GM12874 (cell line): ENCODE results near the gene ADGRD2.

Experiments
- TF ChIP-seq, protein P1 (sequence below): IDR thresholded peaks from 2 replicates; pipeline ENCODE4 v1.5.1; 2011; ENCODE audit warnings: low read depth, mild to moderate bottlenecking, control low read depth, low read length, moderate library complexity; ENCODE audit not compliant: insufficient read depth

The ADGRD2 gene

DNA sequence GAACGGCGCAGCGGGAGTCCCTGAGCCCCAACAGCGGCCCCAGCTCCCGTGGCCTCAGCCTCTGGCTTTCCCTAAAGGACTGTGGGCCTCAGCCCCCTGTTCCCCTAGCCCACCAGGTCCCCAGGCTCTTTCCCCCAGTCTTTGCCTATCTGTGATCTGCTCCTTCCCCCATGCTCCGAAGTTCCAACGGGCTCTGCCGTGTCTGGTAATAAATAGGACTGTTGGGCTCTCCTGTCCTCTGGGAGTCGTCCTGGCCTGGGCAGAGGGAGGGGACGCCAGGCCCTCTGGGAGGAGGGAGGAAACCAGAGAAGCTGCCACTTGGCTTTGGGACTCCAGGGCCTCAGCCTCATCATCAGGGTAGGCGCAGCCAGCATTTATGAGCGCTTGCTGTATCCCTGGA, 28.1 kb downstream of the ADGRD2 start:
- TF ChIP-seq, protein P1, sequence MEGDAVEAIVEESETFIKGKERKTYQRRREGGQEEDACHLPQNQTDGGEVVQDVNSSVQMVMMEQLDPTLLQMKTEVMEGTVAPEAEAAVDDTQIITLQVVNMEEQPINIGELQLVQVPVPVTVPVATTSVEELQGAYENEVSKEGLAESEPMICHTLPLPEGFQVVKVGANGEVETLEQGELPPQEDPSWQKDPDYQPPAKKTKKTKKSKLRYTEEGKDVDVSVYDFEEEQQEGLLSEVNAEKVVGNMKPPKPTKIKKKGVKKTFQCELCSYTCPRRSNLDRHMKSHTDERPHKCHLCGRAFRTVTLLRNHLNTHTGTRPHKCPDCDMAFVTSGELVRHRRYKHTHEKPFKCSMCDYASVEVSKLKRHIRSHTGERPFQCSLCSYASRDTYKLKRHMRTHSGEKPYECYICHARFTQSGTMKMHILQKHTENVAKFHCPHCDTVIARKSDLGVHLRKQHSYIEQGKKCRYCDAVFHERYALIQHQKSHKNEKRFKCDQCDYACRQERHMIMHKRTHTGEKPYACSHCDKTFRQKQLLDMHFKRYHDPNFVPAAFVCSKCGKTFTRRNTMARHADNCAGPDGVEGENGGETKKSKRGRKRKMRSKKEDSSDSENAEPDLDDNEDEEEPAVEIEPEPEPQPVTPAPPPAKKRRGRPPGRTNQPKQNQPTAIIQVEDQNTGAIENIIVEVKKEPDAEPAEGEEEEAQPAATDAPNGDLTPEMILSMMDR, result no peak

DNA sequence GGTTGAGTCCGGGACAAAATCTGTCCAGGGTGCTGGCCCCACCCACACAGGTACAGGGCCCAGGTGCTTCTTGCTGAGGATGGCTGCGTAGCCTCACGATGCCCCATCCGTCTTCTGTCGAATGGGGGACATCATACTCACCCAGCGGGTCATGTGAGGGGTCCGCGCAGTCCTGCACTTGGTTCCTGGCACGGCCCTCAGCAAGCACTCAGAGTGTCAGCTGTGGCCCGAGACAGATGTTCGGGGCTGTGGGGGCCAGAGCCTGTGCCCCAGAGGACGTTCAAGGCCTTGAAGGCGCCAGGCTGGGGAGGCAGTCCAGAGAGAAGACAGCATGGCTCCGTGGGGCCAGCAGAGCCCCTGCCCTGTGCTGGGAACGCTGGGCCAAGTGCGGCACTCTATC, 29.1 kb downstream of the ADGRD2 start:
- TF ChIP-seq, protein P1, result no peak

DNA sequence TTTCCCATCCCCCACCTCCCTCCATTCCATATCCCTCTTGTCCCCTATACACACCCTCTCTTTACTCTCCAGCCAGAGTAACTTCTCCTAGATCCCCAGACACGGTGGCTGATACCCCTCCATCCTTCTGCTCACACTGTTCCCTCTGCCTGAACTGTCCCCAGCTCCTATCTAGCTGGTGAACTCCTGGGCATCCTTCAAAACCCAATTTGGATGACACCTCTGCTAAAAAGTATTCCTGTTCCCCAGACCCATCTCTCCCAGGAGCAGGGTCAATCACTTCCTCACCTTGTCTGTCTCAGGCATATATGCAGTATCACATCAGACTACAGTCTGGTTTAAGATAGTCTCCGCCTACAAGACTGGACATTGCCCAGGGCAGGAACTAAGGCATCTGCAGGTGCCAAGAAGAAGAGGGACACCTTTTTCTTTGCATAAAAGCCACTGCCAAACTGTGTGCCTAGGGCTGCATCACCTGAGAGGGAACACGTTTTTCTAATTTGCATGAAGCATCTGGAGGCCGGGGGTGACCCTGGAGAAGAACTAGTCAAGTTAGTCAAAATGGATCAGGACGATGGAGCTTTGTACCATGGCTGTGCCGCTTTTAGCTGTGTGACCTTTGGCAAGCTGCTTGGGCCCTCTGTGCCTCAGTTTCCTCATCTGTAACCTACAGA, 29.8 kb downstream of the ADGRD2 start:
- TF ChIP-seq, protein P1, result no peak

DNA sequence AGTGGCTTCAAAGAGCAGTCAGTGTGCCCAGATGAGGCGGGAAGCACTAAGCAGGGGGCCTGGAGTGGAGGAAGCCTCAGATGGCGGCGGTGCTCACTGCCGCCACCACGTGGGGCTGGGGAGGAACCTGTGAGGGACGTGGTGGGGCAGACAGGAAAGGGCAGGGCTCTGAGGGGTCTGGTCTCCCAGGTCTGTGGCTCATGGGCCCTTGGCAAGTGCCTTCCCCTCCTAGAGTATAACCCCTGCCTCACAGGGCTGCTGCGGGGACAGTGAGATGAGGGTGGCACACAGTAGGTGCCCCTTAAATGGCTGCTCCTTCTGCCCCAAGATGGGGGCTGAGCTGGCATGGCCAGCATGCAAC, 30.4 kb downstream of the ADGRD2 start:
- TF ChIP-seq, protein P1, result peak; percentile 65

DNA sequence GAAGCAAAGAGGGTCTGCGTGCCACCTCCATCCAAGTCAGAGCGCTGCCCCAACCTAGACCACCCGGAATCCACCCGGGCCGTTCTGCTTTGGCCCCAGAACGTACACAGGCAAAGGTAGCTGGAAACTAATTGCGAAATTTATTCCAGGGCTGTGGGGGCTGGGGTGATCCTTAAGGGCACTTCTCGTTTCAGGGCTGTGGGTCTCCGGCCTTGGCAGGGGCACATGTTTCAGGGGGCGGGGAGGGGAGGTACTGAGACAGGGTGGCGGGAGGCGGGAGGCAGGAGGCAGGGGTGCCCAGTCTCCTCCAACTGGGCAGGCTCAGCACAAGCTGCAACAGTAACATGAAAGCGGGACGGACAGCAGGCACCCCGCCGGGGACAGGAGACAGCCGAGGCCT, 30.9 kb downstream of the ADGRD2 start:
- TF ChIP-seq, protein P1, result no peak

DNA sequence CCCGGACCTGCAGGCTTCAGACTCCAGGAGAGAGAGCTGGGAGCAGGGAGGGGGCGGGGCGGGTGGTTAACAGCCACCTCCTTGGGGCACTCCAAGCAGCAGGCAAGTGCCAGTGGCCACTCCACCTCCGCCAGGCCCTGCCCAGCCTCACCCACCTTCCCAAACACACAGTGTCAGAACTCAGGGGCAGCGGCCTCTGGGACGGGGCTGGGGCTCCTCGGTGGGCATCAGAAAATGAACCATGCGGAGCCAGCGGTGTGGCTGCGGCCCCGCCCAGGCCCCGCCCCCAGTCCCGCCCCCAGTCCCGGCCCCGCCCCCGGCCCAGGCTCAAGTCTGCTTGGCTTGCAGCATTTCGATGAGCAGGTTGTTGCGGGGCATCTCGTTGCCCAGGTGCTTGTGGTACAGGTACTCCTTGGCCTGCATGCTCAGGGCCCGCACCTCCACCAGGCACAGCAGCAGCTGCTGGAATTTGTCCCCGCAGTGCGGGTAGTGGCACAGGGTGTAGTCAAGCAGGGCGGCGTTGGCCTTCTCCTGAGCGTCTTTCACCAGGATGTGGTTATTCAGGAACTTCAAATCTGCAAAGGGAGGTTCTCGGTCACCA, 32.3 kb downstream of the ADGRD2 start:
- TF ChIP-seq, protein P1, result no peak

DNA sequence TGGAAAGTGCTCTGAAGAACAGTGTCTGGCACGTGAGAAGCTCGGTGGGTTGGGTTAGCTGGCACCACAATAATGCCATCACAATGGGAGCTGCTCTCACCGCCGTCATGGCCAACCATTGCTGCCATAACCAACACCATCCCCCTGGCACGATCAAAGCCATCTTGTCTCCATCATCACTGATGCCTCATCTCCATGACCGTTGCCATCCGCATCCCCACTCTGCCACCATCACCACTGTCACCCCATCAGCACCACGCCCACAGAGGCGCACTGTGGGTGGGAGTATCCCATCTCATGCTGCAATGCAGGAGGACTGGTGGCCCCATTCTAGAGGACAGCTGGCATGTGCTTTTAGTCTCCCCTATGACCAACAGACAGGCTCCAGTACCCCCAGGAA, 33.2 kb downstream of the ADGRD2 start:
- TF ChIP-seq, protein P1, result no peak

DNA sequence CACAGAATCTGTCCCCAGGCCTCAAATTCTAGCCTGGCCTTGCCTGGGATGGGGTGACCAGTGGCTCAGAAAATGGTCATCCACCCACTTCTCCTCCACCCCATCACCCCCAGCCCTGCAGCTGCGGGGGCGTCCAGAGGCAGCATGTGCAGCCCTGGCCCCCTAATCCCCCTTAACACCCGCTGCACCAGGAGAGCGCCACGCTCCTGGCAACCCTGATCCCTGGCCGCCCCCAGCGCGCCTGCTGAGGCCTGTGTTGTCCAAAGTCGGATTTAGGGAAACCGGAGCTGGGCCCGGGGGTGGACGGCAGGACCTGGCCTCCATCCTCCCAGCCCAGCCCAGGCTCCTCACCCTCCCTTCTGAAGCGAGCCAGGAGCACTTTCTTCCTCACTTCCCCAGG, 35.0 kb downstream of the ADGRD2 start:
- TF ChIP-seq, protein P1, result no peak
